ENCODE results near the gene IPO9. TPM values are rescaled to one million over a fixed set of nuclear protein-coding genes. Genes with fewer than 3 reads are reported as not detected.

Gene IPO9
- polyA plus RNA-seq, 3 donors: 71.0 to 81.7 (median 74.0) TPM

DNA sequence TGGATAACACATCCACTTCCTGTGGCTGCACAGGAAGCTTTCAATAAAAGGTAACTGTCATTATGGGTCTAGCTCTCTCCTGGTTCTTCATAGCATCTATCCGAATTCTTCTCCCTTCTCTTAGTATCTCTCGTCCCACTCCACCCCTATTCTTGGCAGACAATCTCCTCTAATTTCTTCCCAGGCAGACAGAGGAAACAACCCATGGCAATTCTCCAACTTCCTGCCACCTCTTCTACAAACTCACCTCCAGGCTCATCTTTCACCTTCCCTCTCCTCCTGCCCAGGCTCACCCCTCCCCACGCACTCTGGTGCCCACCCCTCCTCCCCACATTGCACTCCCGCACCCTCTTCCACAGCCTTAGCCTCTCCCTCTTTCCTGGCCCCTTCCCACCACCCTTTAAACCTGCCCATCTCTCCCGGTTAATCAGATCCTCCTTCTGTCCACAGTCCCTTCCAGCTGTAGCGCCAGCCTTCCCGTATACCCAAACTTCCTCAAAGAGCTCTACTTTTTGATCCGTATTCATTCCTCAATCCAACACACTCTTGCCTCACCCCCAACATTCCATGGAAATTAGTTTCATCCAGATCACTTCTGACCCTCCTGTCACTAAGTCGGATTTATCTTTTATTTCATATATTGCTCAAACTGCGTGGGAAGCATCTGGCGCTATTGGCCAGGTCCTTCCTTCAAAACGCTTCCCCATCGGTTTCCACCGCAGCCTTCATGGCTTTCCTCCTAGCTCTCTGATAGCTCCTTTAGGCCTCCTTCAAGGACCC lies 85.7 kb downstream of the IPO9 start:
- no peak for DNase-seq (ENCODE audit: extremely low read depth in 1 of 11, low read depth in 9 of 11, low spot score in 4 of 11)

DNA sequence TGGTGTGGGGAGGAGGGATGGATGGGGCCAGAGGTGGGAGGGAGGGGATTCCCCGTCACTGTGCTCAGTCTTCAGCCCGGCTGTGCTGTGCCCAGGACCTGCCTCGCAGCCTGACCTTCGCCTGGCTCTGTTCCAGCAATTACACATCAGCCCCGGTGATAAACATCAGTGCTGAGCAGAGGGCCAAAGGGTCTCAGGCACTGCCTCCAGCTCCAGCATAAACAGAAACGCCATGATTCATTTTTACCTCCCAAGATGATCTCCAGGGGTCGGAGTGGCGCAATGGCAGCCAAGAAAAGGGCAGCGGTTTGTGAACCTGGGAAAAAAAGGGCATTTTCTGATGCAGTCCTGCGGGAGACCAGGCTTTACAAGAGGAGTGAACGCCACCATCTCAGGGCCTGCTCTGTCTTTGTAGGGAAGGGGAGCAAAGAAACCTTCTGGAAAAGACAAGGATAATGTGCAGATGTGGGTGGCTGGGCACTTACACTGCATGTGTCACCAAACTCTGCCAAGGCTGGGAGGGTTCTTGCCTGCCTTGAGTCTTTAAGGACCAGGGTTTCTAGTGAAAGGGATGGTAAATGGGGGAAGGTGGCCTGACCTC lies 87.8 kb downstream of the IPO9 start:
- peak in 10 of 11 donors; percentile 55 to 80 (median 74) for DNase-seq (ENCODE audit: extremely low read depth in 1 of 11, low read depth in 9 of 11, low spot score in 4 of 11)

DNA sequence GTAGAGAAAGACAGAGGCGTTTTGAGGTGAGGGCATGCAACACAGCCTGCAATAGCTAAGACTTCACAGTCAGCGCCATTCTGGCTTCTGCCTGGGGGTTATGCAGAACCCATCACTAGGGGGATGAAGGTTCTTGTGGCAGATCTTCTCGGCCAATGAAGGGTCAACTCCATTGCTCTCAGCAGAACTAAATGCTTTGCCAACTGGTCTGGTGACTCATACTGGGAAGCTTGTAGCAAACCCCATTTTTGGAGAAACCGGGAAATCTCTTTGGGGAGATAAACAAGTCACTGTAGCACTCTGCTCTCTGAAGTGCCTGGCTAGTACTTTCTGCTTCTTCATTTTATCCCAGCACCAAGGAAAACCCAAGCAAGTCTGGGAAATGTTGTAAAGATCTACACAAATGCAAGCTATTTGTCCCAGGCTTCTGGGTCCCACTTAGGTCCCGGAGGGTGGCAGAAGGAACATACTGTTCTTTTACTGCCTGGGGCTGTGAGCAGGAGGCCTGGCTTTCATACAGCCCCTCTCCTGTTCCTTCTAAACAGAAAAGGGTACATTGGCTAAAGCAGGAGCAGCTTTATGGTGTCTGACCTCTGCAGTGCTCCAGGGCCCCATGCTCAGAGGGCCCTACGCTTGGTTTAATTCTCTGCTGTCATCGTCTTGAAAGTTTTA lies 88.5 kb downstream of the IPO9 start:
- no peak for DNase-seq (ENCODE audit: extremely low read depth in 1 of 11, low read depth in 9 of 11, low spot score in 4 of 11)

DNA sequence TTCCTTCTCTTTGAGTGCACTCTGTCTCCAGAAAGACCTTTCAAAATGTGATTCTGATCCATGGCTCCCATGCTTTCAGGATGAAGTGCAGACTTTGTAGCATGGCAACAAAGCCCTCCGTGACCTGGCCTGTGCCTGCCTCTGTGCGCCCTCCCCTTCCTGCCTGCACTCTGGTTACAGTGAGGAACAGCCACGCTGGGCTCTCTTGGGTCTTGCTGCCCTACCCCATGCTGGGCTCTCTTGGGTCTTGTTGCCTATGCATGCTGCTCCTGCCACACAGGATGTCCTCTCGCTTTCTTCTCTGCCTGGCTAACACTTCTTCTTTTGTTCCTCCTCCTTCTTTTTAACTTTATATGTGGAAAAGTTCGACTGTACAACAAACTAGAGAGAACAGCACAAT lies 89.4 kb downstream of the IPO9 start:
- DNase-seq (ENCODE audit: extremely low read depth in 1 of 11, low read depth in 9 of 11, low spot score in 4 of 11): no peak

- no peak for DNase-seq (ENCODE audit: extremely low read depth in 1 of 11, low read depth in 9 of 11, low spot score in 4 of 11)
These were observed 93.1 kb downstream of the IPO9 start for GRCh38 chr1:201921952-201922558.

DNA sequence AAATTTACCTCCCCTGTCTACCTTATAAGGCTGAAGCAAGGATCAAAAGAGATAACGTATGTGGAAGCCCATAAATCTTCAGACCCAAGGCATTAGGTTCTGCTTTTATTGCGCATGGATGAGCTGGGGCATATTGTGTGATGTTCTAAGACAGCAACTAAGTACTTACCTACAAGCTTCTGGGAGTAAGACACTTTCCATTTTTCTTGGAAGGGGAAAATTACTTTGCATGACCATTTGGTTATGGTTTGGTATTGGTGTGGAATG lies 96.3 kb downstream of the IPO9 start:
- DNase-seq (ENCODE audit: extremely low read depth in 1 of 11, low read depth in 9 of 11, low spot score in 4 of 11): no peak

DNA sequence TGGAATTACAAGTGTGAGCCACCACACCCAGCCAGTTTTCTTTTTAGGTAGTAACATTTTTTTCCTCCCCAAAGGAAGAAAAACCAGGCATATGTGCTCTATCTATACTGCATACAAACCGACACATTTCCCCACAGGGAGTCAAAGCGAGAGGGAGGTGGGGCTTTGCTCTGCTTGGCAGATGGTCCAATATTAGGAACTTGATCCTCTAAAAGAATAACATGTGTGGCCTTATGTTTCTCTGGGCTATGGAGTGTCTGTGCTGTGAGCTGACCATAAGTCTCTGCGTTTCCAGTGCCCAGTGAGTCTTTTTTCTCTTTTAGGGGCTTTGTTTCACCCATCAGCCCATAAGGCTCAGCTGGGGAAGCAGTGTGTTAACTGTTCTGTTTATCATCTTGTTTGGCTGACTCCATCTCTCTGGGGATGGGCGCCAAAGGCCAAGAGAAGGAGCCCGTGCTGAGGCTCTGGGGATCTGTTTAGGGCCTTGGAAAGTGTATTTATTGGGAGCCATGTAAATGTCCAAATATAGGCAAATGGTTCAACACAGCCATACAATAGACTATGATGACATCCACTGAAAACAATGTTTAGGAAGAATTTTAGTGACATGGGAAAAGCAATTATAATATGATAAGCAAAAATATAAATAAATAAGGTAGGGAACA lies 97.2 kb downstream of the IPO9 start:
- no peak for DNase-seq (ENCODE audit: extremely low read depth in 1 of 11, low read depth in 9 of 11, low spot score in 4 of 11)

DNA sequence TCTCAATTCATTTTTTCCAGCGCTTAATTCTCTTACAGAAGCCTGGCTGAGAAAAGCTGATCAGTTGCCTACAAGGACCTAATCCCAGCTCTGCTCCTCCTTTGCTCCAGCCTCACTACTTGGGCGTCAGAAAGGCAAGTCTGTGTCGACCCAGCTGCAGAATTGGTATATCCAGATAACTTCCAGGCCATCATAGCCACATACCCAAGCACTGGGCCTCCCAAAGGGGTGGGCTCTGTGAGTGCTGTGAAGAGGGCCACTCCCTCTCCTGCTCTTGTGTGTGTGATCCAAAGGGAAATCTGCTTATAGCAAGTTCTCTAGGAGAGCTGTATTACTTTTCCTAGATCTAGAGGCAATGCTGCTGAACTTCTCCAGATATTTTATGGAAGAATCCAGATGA lies 99.3 kb downstream of the IPO9 start:
- DNase-seq (ENCODE audit: extremely low read depth in 1 of 11, low read depth in 9 of 11, low spot score in 4 of 11): no peak

- DNase-seq (ENCODE audit: extremely low read depth in 1 of 11, low read depth in 9 of 11, low spot score in 4 of 11): no peak
These were observed 101.2 kb downstream of the IPO9 start for GRCh38 chr1:201930137-201930536.

GRCh38 chr1:201930803-201931202 lies 101.8 kb downstream of the IPO9 start:
- DNase-seq (ENCODE audit: extremely low read depth in 1 of 11, low read depth in 9 of 11, low spot score in 4 of 11): no peak

Other genes with a start within 250 kb of the IPO9 start
- 10 to 100 TPM; 12.6 to 16.5 (median 14.2) TPM for gene SHISA4, start 59.7 kb downstream of the IPO9 start, polyA plus RNA-seq (ENCODE audit: insufficient read length in 3 of 3)
- gene LMOD1, start 117.4 kb downstream of the IPO9 start, polyA plus RNA-seq (ENCODE audit: insufficient read length in 3 of 3): 1 to 10 TPM; 3.4 to 5.2 (median 4.3) TPM
- gene TIMM17A, start 126.3 kb downstream of the IPO9 start, polyA plus RNA-seq (ENCODE audit: insufficient read length in 3 of 3): 10 to 100 TPM; 62.9 to 67.9 (median 63.4) TPM
- 10 to 100 TPM; 62.5 to 69.6 (median 63.3) TPM for gene RNPEP, start 153.5 kb downstream of the IPO9 start, polyA plus RNA-seq (ENCODE audit: insufficient read length in 3 of 3)
- 10 to 100 TPM; 40.7 to 84.8 (median 40.8) TPM for gene ELF3, start 181.4 kb downstream of the IPO9 start, polyA plus RNA-seq (ENCODE audit: insufficient read length in 3 of 3)